A549 (cell line): ENCODE measurements around the gene BMP7. TPM values are rescaled to one million over a fixed set of nuclear protein-coding genes. Genes with fewer than 3 reads are reported as not detected.

Experiments used
- ATAC-seq, 2 experiments: fragments of 200-7000 bp in 1 of 2; fragments of >200 bp in 1 of 2; cut with Nextera tagmentation in 1 of 2; cut with Tn5 transposase in 1 of 2; 3 replicates each; pipeline versions ENCODE4 v1.8.0 to v1.9.1; 2018 to 2020; ENCODE audit warnings: mild to moderate bottlenecking in 1 of 2, moderate library complexity in 1 of 2
- CTCF ChIA-PET: fragments of 300-600 bp; sonication (Branson Sonifier 250); formaldehyde crosslinking; extraction: SDS; loops from one replicate; lab custom pipeline; 2021; ENCODE audit warnings: antibody characterized with exemption, inconsistent platforms; lab: Yijun Ruan, JAX
- POLR2A ChIA-PET: fragments of 350-600 bp; formaldehyde crosslinking; extraction: SDS; loops from one replicate; lab custom pipeline; 2021; ENCODE audit warnings: antibody characterized with exemption, inconsistent platforms; lab: Yijun Ruan, JAX
- DNase-seq, 2 experiments: peaks; one replicate each; pipeline versions ENCODE4 v3.0.0 to v3.0.0-alpha.2; 2011 to 2016; ENCODE audit warnings: low read depth in 1 of 2, low spot score in 1 of 2
- FAIRE-seq: peaks from 2 replicates; lab custom pipeline; 2011; peaks lifted over from hg19 to GRCh38; lab: Jason Lieb, UNC
- H3K27ac ChIP-seq, 2 experiments: fragments of >200 bp; sonication (Bioruptor Twin); formaldehyde crosslinking; 3 replicates each; pipeline ENCODE4 v1.5.1; 2016 to 2017
- H3K4me1 ChIP-seq: fragments of >200 bp; sonication (Bioruptor Twin); formaldehyde crosslinking; 3 replicates; pipeline ENCODE4 v1.6.1; 2016
- H3K4me2 ChIP-seq: fragments of >200 bp; sonication (Bioruptor Twin); formaldehyde crosslinking; 3 replicates; pipeline ENCODE4 v1.6.1; 2016
- H3K4me3 ChIP-seq: fragments of >200 bp; sonication (Bioruptor Twin); formaldehyde crosslinking; 3 replicates; pipeline ENCODE4 v1.5.1; 2016
- H3K9me3 ChIP-seq: fragments of >200 bp; sonication (Bioruptor Twin); formaldehyde crosslinking; 3 replicates; pipeline ENCODE4 v1.6.1; 2016
- BHLHE40 ChIP-seq: IDR thresholded peaks from 2 replicates; pipeline ENCODE4 v1.6.1; 2012; ENCODE audit warnings: low read depth, low read length, inconsistent platforms
- CTCF ChIP-seq: fragments of >200 bp; sonication (Bioruptor Twin); formaldehyde crosslinking; IDR thresholded peaks from 3 replicates; pipeline ENCODE4 v1.5.1; 2016
- ELK1 ChIP-seq: fragments of 150-350 bp; IDR thresholded peaks from 2 replicates; pipeline ENCODE4 v1.6.1; 2014; ENCODE audit warnings: low read depth, mild to moderate bottlenecking, low read length
- ESRRA ChIP-seq: fragments of 150-350 bp; IDR thresholded peaks from 2 replicates; pipeline ENCODE4 v1.6.1; 2014; ENCODE audit warnings: mild to moderate bottlenecking, low read length, borderline replicate concordance
- FOSB ChIP-seq: fragments of 250-450 bp; sonication (Bioruptor Pico); IDR thresholded peaks from 2 replicates; pipeline ENCODE4 v1.5.0; 2020; ENCODE audit warnings: mild to moderate bottlenecking, moderate library complexity
- GATA3 ChIP-seq: IDR thresholded peaks from 2 replicates; pipeline ENCODE4 v1.6.1; 2012; ENCODE audit warnings: borderline replicate concordance
- HDAC2 ChIP-seq: fragments of 200-600 bp; sonication (generic); IDR thresholded peaks from 2 replicates; pipeline ENCODE4 v1.6.1; 2016
- HMGXB4 ChIP-seq: fragments of 250-450 bp; sonication (Bioruptor Pico); IDR thresholded peaks from 2 replicates; pipeline ENCODE4 v1.5.0; 2021; ENCODE audit warnings: mild to moderate bottlenecking, moderate library complexity, borderline replicate concordance
- JUN ChIP-seq, 2 experiments: fragments of >200 bp; sonication (Bioruptor Twin); formaldehyde crosslinking; IDR thresholded peaks; 2 replicates in 1 of 2; 3 replicates in 1 of 2; pipeline ENCODE4 v1.6.1; 2016 to 2017
- JUNB ChIP-seq: fragments of >200 bp; sonication (Bioruptor Twin); formaldehyde crosslinking; IDR thresholded peaks from 2 replicates; pipeline ENCODE4 v1.6.1; 2016
- KDM5A ChIP-seq: fragments of 200-600 bp; sonication (generic); IDR thresholded peaks from 2 replicates; pipeline ENCODE4 v1.6.1; 2016; ENCODE audit warnings: antibody characterized with exemption, mild to moderate bottlenecking
- PBX3 ChIP-seq: IDR thresholded peaks from 2 replicates; pipeline ENCODE4 v1.6.1; 2012
- POLR2AphosphoS2 ChIP-seq: conservative IDR thresholded peaks from 2 replicates; pipeline ENCODE4 v1.6.1; 2012; ENCODE audit warnings: low read length, improper control_type of control experiment, inconsistent platforms
- RARB ChIP-seq: fragments of 250-450 bp; sonication (Bioruptor Pico); IDR thresholded peaks from 2 replicates; pipeline ENCODE4 v1.8.0; 2021; ENCODE audit warnings: mild to moderate bottlenecking, moderate library complexity
- RCOR1 ChIP-seq: fragments of 150-350 bp; IDR thresholded peaks from 2 replicates; pipeline ENCODE4 v1.6.1; 2014; ENCODE audit warnings: antibody characterized with exemption, low read length, low read depth
- RNF2 ChIP-seq: fragments of 200-600 bp; sonication (generic); IDR thresholded peaks from 2 replicates; pipeline ENCODE4 v1.6.1; 2016; ENCODE audit warnings: low read depth, mild to moderate bottlenecking, antibody characterized with exemption, moderate library complexity, borderline replicate concordance
- SREBF2 ChIP-seq: fragments of 450-650 bp; IDR thresholded peaks from 2 replicates; pipeline ENCODE4 v1.6.1; 2014; ENCODE audit warnings: mild to moderate bottlenecking, moderate library complexity
- TFCP2L1 ChIP-seq: fragments of 250-450 bp; sonication (Bioruptor Pico); IDR thresholded peaks from 2 replicates; pipeline ENCODE4 v1.5.0; 2021; ENCODE audit warnings: mild to moderate bottlenecking
- ZSCAN20 ChIP-seq: fragments of 250-450 bp; sonication (Bioruptor Pico); IDR thresholded peaks from 2 replicates; pipeline ENCODE4 v1.8.0; 2022; ENCODE audit warnings: mild to moderate bottlenecking, moderate library complexity
- WGBS: methylation state at CpG from one replicate; pipeline ENCODE4 v1.1.6; 2017; ENCODE audit errors: missing lambda C conversion rate; 5-methylcytosine and 5-hydroxymethylcytosine counted together
- polyA plus RNA-seq, 4 experiments: library from polyadenylated mRNA; depleted of rRNA in 3 of 4; stranded (reverse); fragments of >200 nt; fragmentation: RNase III in 1 of 4; extraction: RNeasy Plus Mini Kit Qiagen cat#74134 plus additional on column Dnase treatment in 1 of 4; gene quantifications; 2 replicates in 3 of 4; 3 replicates in 1 of 4; pipeline ENCODE4 v1.2.3, GENCODE V29; 2011 to 2017
- small RNA-seq, 6 experiments: library from RNA; depleted of rRNA; stranded (forward); fragments of <200 nt; gene quantifications; one replicate each; pipeline ENCODE3, GENCODE V24; 2012

The BMP7 gene
- polyA plus RNA-seq, 2 of the 4 experiments (the other 2 are of a cell fraction) = 0.08 to 0.22 TPM

- H3K4me1 ChIP-seq = no peaks in the 10 kb centered on the region
- ChIA-PET POLR2A (no interaction called here), CTCF (interaction anchor here (1.1 kb wide), 1 partner anchor 13 kb away, joined by 3 read pairs; no protein-coding TSS in a partner anchor)
- no peak for TF ChIP-seq POLR2AphosphoS2
- TF ChIP-seq HDAC2 = no peak
- WGBS = 51% methylated on average over 7 of the region's 7 CpGs
- H3K27ac ChIP-seq = no peak overlapping the region
- DNase-seq = no peak
- H3K4me2 ChIP-seq = no peak overlapping the region
- FAIRE-seq = no peak
- H3K4me3 ChIP-seq = no peak overlapping the region
- H3K9me3 ChIP-seq = no peaks in the 10 kb centered on the region
- no peak for ATAC-seq
Observed at GRCh38 chr20:57122536-57123489, 143.6 kb downstream of the BMP7 start.

GRCh38 chr20:57118964-57119363, 147.5 kb downstream of the BMP7 start:
- CTCF ChIA-PET = no interaction called here
- FAIRE-seq (no peak), DNase-seq (no peak), ATAC-seq (no peak)
- Histone ChIP-seq H3K9me3 (no peaks in the 10 kb centered on the region), H3K27ac (no peak overlapping the region), H3K4me3 (no peak overlapping the region), H3K4me2 (no peak overlapping the region), H3K4me1 (no peaks in the 10 kb centered on the region)
- no peak for TF ChIP-seq ELK1
- no peak for TF ChIP-seq HMGXB4 (CRISPR knock-in tag)
- no peak for TF ChIP-seq JUN (IDR thresholded peaks at IDR 0.05)
- no peak for TF ChIP-seq KDM5A
- TF ChIP-seq HDAC2 = no peak
- no peak for TF ChIP-seq POLR2AphosphoS2
- TF ChIP-seq GATA3 = no peak
- no peak for TF ChIP-seq BHLHE40
- TF ChIP-seq PBX3 = no peak
- TF ChIP-seq FOSB = no peak
- no peak for TF ChIP-seq ZSCAN20
- TF ChIP-seq JUNB = no peak
- TF ChIP-seq RARB (CRISPR knock-in tag) = no peak
- no peak for TF ChIP-seq CTCF
- TF ChIP-seq RCOR1 = no peak
- TF ChIP-seq ESRRA = no peak
- no peak for TF ChIP-seq RNF2
- TF ChIP-seq SREBF2 = no peak
- TF ChIP-seq TFCP2L1 (CRISPR knock-in tag) = no peak
- POLR2A ChIA-PET = no interaction called here
- WGBS = 56% methylated on average over 4 of the region's 4 CpGs

Small RNA genes lying within 50 kb of the gene (small RNA-seq; reads per million reads assigned to genes)
- 0 reads per million in 6 experiments for gene RF00019

Other genes with a start within 250 kb of the BMP7 start
- gene SPO11, start 63.2 kb upstream of the BMP7 start, polyA plus RNA-seq (2011; rRNA removed) = not detected in 2 replicates
- not detected in 3 replicates for gene SPO11, start 63.2 kb upstream of the BMP7 start, polyA plus RNA-seq (2017; fragmentation: RNase III; extraction: RNeasy Plus Mini Kit Qiagen cat#74134 plus additional on column Dnase treatment)
- gene RAE1, start 84.6 kb upstream of the BMP7 start, polyA plus RNA-seq (2011; rRNA removed) = 69.6 and 73.8 TPM in 2 replicates
- 54.7 to 61.4 TPM (median 55.7 TPM) in 3 replicates for gene RAE1, start 84.6 kb upstream of the BMP7 start, polyA plus RNA-seq (2017; fragmentation: RNase III; extraction: RNeasy Plus Mini Kit Qiagen cat#74134 plus additional on column Dnase treatment)
- 6.6 and 7.6 TPM in 2 replicates for gene RBM38, start 124.8 kb upstream of the BMP7 start, polyA plus RNA-seq (2011; rRNA removed)
- 13.0 to 15.7 TPM (median 14.2 TPM) in 3 replicates for gene RBM38, start 124.8 kb upstream of the BMP7 start, polyA plus RNA-seq (2017; fragmentation: RNase III; extraction: RNeasy Plus Mini Kit Qiagen cat#74134 plus additional on column Dnase treatment)